HFF-Myc (cell line): ENCODE measurements around the gene TBXAS1.

Experiments
- DNase-seq: peaks from one replicate; pipeline ENCODE4 v3.0.0-alpha.2; 2011; ENCODE audit warnings: low read depth; ENCODE audit errors: extremely low read depth
- H3K4me3 ChIP-seq: replicated peaks from 2 replicates; pipeline ENCODE4 v1.5.1; 2011; ENCODE audit warnings: low read depth, mild to moderate bottlenecking, control low read depth, low read length
- CTCF ChIP-seq: IDR thresholded peaks from 2 replicates; pipeline ENCODE4 v1.5.1; 2012; ENCODE audit warnings: mild to moderate bottlenecking, low read depth, low read length, control low read depth; ENCODE audit errors: missing control alignments

TBXAS1 gene

DNA sequence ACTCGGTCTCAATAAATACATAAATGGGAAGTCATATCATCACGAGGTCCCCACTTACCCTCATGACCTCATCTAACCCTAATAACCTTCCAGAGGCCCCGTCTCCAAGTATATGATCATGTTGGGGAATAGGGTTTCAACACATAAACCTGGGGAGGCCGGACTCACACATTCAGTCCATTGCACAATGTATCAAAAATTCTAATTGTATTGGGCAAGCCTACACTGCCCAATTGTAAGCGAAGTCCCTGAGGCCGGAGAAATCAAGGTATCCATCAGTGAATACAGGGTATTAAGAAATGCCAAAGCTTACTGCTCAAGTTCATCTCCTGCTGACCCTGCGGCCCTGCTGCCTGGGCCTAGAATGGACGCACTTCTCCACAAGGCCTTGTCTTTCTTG lies 164.1 kb downstream of the TBXAS1 start:
- H3K4me3 ChIP-seq: no peak overlapping the region
- TF ChIP-seq CTCF: no peak

GRCh38 chr7:139993592-139993991 lies 164.5 kb downstream of the TBXAS1 start:
- no peak for DNase-seq
- no peak for TF ChIP-seq CTCF
- no peak overlapping the region for H3K4me3 ChIP-seq

More for the DNA sequence above, 164.1 kb downstream of the TBXAS1 start:
- no peak for DNase-seq

DNA sequence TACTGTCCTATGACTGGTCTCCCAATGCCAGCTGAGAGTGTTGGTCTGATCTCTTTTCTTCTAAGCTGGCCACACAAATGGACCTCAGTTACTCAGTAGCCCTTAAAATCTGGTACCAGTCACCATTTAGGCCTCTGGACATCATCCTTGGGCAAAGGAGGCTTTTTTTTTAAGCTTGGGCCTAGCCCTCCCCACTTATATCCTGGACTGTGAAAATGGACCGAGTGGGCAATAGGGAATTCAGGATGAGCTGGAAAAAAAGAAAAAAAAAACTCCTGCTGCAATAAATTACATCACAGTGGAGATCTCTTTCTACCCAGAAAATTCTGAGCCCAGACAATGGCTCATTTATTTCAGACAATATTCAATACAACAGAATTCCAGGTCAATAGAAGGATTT lies 165.3 kb downstream of the TBXAS1 start:
- no peak for DNase-seq
- no peak for TF ChIP-seq CTCF
- no peak overlapping the region for H3K4me3 ChIP-seq

- DNase-seq: no peak
- no peak for TF ChIP-seq CTCF
- no peak overlapping the region for H3K4me3 ChIP-seq
Observed at GRCh38 chr7:139995017-139995915, 166.2 kb downstream of the TBXAS1 start.

DNA sequence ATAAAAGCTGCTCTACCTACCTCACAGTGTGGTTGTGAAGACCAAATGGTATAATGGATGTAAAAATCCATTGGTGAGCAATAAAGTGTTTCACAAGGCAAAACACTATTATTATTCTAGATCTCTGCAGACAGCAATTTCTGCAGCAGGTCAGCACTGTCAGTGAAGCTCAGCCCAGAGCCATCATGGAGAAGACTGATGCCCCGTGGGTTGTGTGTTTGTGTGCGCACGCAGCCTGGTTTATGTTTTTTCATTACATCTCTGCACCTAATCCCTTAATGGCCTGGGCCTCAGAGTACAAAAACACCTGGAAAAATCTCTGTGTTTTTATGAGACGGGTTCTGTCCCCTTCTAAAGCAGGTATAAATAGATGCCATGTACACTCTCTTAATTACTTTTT lies 169.5 kb downstream of the TBXAS1 start:
- DNase-seq: no peak
- H3K4me3 ChIP-seq: no peak overlapping the region
- TF ChIP-seq CTCF: no peak

DNA sequence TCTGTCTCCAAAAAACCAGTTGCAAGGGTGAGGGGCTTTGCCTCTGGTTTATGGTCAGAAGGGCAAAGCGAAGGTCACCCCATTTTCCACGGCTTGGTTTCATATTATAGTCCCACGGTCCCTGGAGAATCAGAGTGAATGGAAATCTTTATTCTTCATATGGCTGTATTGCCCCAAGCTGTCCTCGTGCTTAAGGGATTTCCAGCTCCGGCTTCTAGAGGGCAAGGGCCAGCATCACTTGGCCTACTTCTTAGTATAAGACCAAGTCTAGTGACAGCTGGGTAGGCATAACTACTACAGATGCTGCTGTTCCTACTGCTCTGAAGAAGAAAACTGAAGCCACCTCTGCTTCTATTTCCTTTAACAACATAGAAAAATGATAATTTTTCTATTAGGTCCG lies 170.5 kb downstream of the TBXAS1 start:
- no peak for TF ChIP-seq CTCF
- no peak overlapping the region for H3K4me3 ChIP-seq
- no peak for DNase-seq
